OCI-LY3 (cell line): ENCODE data around the gene AKR1C2.
"Not testable (repeated sequence)": the region's sequence is repeated elsewhere in the genome, so short reads cannot be mapped to it uniquely, and the experiment has no call there.

Source experiments
- H2AFZ ChIP-seq: fragments of 200-600, 300-600 bp; shearing (Covaris generic); 2 replicates; pipeline ENCODE4 v1.6.0; 2014; ENCODE audit warnings: antibody characterized with exemption, low read depth, low read length
- H3K27ac ChIP-seq: fragments of 200-600, 300-600 bp; sonication (generic); 2 replicates; pipeline ENCODE4 v1.5.1; 2014; ENCODE audit warnings: mild to moderate bottlenecking, low read length, moderate library complexity, mixed read lengths
- H3K27me3 ChIP-seq: fragments of 200-600, 300-600 bp; sonication (generic); 2 replicates; pipeline ENCODE4 v1.6.1; 2014; ENCODE audit warnings: low read depth, low read length, mixed read lengths
- H3K36me3 ChIP-seq: fragments of 200-600, 300-600 bp; sonication (generic); replicated peaks from 2 replicates; pipeline ENCODE3; 2014; ENCODE audit warnings: low read depth, low read length, mixed read lengths
- H3K4me1 ChIP-seq: fragments of 300-600, 200-600 bp; sonication (generic); 2 replicates; pipeline ENCODE4 v1.6.1; 2014; ENCODE audit warnings: low read length, mixed read lengths
- H3K4me2 ChIP-seq: fragments of 200-600, 300-600 bp; sonication (generic); 2 replicates; pipeline ENCODE4 v1.6.1; 2014; ENCODE audit warnings: low read length, mixed read lengths
- H3K4me3 ChIP-seq: fragments of 300-600, 200-600 bp; sonication (generic); 2 replicates; pipeline ENCODE4 v1.5.1; 2014; ENCODE audit warnings: antibody characterized with exemption, mild to moderate bottlenecking, low read length, moderate library complexity
- H3K79me2 ChIP-seq: fragments of 300-600, 200-600 bp; shearing (Covaris generic); 2 replicates; pipeline ENCODE4 v1.6.1; 2014; ENCODE audit warnings: mild to moderate bottlenecking, low read length, mixed read lengths
- H3K9ac ChIP-seq: fragments of 300-600, 200-600 bp; shearing (Covaris generic); 2 replicates; pipeline ENCODE4 v1.6.0; 2014; ENCODE audit warnings: mild to moderate bottlenecking, low read length, moderate library complexity
- H3K9me3 ChIP-seq: fragments of 200-600, 300-600 bp; shearing (Covaris generic); 2 replicates; pipeline ENCODE4 v1.6.1; 2014; ENCODE audit warnings: low read length, mixed read lengths; ENCODE audit not compliant: insufficient read depth
- H4K20me1 ChIP-seq: fragments of 200-600, 300-600 bp; sonication (generic); 2 replicates; pipeline ENCODE4 v1.6.1; 2016; ENCODE audit warnings: low read length, mixed read lengths; ENCODE audit not compliant: insufficient read depth
- EZH2phosphoT487 ChIP-seq: fragments of 200-600 bp; shearing (Covaris generic); IDR thresholded peaks from 2 replicates; pipeline ENCODE4 v1.6.1; 2018; ENCODE audit warnings: antibody characterized with exemption, mixed run types, low read depth
- TF ChIP-seq, protein P1 (sequence below): fragments of 200-600, 300-600 bp; sonication (generic); IDR thresholded peaks from 2 replicates; pipeline ENCODE4 v1.5.1; 2014; ENCODE audit warnings: antibody characterized with exemption, low read length, low read depth

The AKR1C2 gene

DNA sequence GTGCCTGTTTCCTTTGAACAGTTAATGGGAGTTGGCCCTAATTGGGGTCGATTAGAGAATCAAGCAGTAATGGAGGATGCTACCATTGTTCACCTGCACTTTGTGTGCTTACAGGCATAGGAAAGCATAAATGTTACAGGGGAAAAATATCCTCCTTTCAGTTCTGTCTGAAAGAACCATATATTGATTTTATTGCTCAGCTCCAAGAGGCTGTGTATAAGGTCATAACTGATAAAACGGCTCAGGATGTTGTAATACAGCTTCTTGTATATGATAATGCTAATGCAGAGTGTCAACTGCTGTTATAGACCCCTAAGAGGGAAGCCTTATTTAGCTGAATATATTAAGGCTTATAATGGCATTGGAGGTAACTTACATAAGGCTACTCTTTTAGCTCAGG is 32.9 kb upstream of the AKR1C2 start:
- Histone ChIP-seq H3K79me2 (no peaks in the 10 kb centered on the region), H2AFZ (no peak overlapping the region), H3K4me3 (no peak overlapping the region), H3K4me1 (no peaks in the 10 kb centered on the region), H3K9me3 (0 out of 2 replicates have a peak, but pooled peaks cover 4% of the 10 kb centered on the region), H4K20me1 (no peaks in the 10 kb centered on the region), H3K27me3 (no peaks in the 10 kb centered on the region), H3K4me2 (no peak overlapping the region), H3K36me3 (no peaks in the 10 kb centered on the region), H3K9ac (no peak overlapping the region), H3K27ac (no peak overlapping the region)
- TF ChIP-seq, protein P1, sequence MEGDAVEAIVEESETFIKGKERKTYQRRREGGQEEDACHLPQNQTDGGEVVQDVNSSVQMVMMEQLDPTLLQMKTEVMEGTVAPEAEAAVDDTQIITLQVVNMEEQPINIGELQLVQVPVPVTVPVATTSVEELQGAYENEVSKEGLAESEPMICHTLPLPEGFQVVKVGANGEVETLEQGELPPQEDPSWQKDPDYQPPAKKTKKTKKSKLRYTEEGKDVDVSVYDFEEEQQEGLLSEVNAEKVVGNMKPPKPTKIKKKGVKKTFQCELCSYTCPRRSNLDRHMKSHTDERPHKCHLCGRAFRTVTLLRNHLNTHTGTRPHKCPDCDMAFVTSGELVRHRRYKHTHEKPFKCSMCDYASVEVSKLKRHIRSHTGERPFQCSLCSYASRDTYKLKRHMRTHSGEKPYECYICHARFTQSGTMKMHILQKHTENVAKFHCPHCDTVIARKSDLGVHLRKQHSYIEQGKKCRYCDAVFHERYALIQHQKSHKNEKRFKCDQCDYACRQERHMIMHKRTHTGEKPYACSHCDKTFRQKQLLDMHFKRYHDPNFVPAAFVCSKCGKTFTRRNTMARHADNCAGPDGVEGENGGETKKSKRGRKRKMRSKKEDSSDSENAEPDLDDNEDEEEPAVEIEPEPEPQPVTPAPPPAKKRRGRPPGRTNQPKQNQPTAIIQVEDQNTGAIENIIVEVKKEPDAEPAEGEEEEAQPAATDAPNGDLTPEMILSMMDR: no peak
- TF ChIP-seq EZH2phosphoT487: no peak

GRCh38 chr10:5035356-5035755 is 31.7 kb upstream of the AKR1C2 start:
- Histone ChIP-seq H3K27me3 (no peaks in the 10 kb centered on the region), H3K9me3 (0 out of 2 replicates have a peak, but pooled peaks cover 4% of the 10 kb centered on the region), H3K4me3 (no peak overlapping the region), H3K4me2 (no peak overlapping the region), H2AFZ (no peak overlapping the region), H4K20me1 (no peaks in the 10 kb centered on the region), H3K36me3 (no peaks in the 10 kb centered on the region), H3K79me2 (no peaks in the 10 kb centered on the region), H3K27ac (no peak overlapping the region), H3K9ac (no peak overlapping the region), H3K4me1 (no peaks in the 10 kb centered on the region)
- TF ChIP-seq, protein P1: no peak
- no peak for TF ChIP-seq EZH2phosphoT487

DNA sequence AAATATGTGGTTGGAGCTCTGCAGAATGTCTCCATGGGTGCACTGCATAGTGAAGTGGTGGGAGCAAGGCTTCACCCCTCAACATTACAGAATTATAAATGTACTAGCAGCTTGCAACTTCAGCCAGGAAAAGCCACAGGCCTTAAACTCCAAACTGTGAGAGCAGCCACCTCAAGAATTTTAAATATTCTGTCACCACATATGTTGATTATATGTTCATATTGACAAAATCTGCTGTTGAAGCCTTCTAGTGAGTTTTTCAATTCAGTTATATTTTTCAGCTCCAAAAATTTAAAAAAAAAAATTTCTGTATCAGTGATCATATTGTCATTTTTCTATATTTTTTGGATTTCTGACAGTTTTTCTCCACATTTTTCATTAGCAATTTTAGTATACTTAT is 30.9 kb upstream of the AKR1C2 start:
- H3K27ac ChIP-seq: no peak overlapping the region
- no peaks in the 10 kb centered on the region for H3K79me2 ChIP-seq
- H2AFZ ChIP-seq: no peak overlapping the region
- H3K4me2 ChIP-seq: no peak overlapping the region
- H3K9me3 ChIP-seq: 0 out of 2 replicates have a peak, but pooled peaks cover 4% of the 10 kb centered on the region
- no peaks in the 10 kb centered on the region for H3K4me1 ChIP-seq
- H4K20me1 ChIP-seq: no peaks in the 10 kb centered on the region
- no peak overlapping the region for H3K9ac ChIP-seq
- no peak overlapping the region for H3K4me3 ChIP-seq
- no peaks in the 10 kb centered on the region for H3K27me3 ChIP-seq
- H3K36me3 ChIP-seq: no peaks in the 10 kb centered on the region
- TF ChIP-seq, protein P1: no peak
- no peak for TF ChIP-seq EZH2phosphoT487

DNA sequence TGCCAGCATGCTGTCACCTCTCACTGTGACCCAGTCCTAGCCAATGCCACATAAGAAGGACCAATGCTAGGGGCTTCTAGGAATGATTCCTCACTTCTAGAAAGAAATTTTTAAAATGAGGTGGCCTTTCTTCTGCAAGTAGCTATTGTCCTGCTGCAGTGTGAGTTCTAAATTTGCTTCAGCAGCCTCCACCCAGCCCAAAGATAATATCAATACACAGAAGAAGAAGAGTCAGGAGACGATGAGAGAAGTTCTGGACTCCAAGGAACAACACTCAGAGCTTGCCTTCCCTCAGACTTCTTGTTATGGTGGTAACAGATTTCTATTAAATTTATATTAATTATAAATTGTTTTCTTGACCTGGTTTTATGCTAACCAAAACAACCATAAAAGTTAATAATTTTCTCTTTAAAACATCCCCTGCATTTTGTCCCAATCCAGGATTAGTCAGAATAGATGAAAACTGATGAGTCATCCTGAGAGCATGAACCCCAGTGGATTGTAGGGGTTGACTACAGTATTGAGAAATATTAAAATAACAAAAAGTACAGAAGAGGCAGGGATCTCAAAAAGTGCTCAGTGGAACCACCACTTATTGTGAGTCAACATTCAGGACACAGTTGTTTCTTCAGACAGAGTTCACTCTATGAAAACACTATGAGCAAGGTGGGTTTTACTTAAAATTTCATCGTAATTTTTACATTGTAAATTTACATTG is 29.6 kb upstream of the AKR1C2 start:
- no peak overlapping the region for H3K4me3 ChIP-seq
- no peak overlapping the region for H2AFZ ChIP-seq
- TF ChIP-seq, protein P1: no peak
- TF ChIP-seq EZH2phosphoT487: no peak
- no peaks in the 10 kb centered on the region for H3K79me2 ChIP-seq
- no peaks in the 10 kb centered on the region for H4K20me1 ChIP-seq
- H3K27me3 ChIP-seq: no peaks in the 10 kb centered on the region
- no peaks in the 10 kb centered on the region for H3K4me1 ChIP-seq
- H3K36me3 ChIP-seq: no peaks in the 10 kb centered on the region
- H3K4me2 ChIP-seq: no peak overlapping the region
- 0 out of 2 replicates have a peak, but pooled peaks cover 4% of the 10 kb centered on the region for H3K9me3 ChIP-seq
- H3K9ac ChIP-seq: no peak overlapping the region
- H3K27ac ChIP-seq: no peak overlapping the region

DNA sequence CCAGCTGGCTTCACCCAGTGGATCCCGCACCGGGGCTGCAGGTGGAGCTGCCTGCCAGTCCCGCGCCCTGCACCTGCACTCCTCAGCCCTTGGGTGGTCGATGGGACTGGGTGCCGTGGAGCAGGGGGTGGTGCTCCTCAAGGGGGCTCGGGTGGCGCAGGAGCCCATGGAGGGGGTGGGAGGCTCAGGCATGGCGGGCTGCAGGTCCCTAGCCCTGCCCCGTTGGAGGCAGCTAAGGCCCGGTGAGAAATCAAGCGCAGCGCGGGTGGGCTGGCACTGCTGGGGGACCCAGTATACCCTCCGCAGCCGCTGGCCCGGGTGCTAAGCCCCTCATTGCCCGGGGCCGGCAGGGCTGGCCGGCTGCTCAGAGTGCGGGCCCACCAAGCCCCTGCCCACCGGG is 28.8 kb upstream of the AKR1C2 start:
- H3K4me3 ChIP-seq, H3K27ac ChIP-seq, H2AFZ ChIP-seq, H3K9ac ChIP-seq, H4K20me1 ChIP-seq, H3K79me2 ChIP-seq, H3K36me3 ChIP-seq, H3K4me1 ChIP-seq, H3K9me3 ChIP-seq, H3K27me3 ChIP-seq, H3K4me2 ChIP-seq: not testable (repeated sequence)

GRCh38 chr10:5031588-5031987 is 27.9 kb upstream of the AKR1C2 start:
- not testable (repeated sequence) for H3K27me3 ChIP-seq, H2AFZ ChIP-seq, H3K79me2 ChIP-seq, H3K9me3 ChIP-seq, H3K9ac ChIP-seq, H3K36me3 ChIP-seq, H4K20me1 ChIP-seq, H3K4me1 ChIP-seq, H3K27ac ChIP-seq, H3K4me2 ChIP-seq, H3K4me3 ChIP-seq
